PC-9 (cell line): ENCODE measurements around the gene SLCO4A1. TPM values are rescaled to one million over a fixed set of nuclear protein-coding genes. Genes with fewer than 3 reads are reported as not detected.
A peak's percentile ranks its signal among the peaks of the same experiment; 100 is the strongest.

Experiments used
- BruUV-seq: library from RNA; stranded (reverse); fragments of 400-500 nt; replicated peaks from 2 replicates; lab custom pipeline; 2021; lab: Mats Ljungman, UMichigan
- CTCF ChIA-PET: fragments of 300-600 bp; sonication (Branson Sonifier 250); formaldehyde crosslinking; loops from one replicate; lab custom pipeline; 2022; ENCODE audit warnings: antibody characterized with exemption; lab: Charles Lee
- POLR2A ChIA-PET: fragments of 300-600 bp; sonication (Branson Sonifier 250); formaldehyde crosslinking; loops from one replicate; lab custom pipeline; 2022; ENCODE audit warnings: antibody characterized with exemption; ENCODE audit not compliant: unreplicated experiment; lab: Charles Lee
- DNase-seq, 2 experiments: peaks; one replicate each; pipeline versions ENCODE4 v3.0.0 to v3.0.0-alpha.2; 2015 to 2022; ENCODE audit warnings: mixed read lengths in 1 of 2
- H2AFZ ChIP-seq: fragments of 200-600 bp; sonication (generic); 2 replicates; pipeline ENCODE4 v1.8.1; 2017; ENCODE audit warnings: antibody characterized with exemption
- H3F3A ChIP-seq: fragments of 200-600 bp; sonication (generic); 2 replicates; pipeline ENCODE4 v1.8.1; 2017; ENCODE audit warnings: antibody characterized with exemption, mild to moderate bottlenecking, low read depth; ENCODE audit not compliant: insufficient read depth
- H3K27ac ChIP-seq: fragments of 200-600 bp; sonication (generic); 2 replicates; pipeline ENCODE4 v1.6.1; 2016; ENCODE audit warnings: mixed run types
- H3K27me3 ChIP-seq: fragments of 200-600 bp; sonication (generic); 2 replicates; pipeline ENCODE4 v1.6.1; 2016; ENCODE audit warnings: low read depth, mixed run types; ENCODE audit not compliant: insufficient read depth
- H3K36me3 ChIP-seq: fragments of 200-600 bp; sonication (generic); 2 replicates; pipeline ENCODE4 v1.6.1; 2016; ENCODE audit warnings: low read depth, mixed run types
- H3K4me1 ChIP-seq: fragments of 200-600 bp; sonication (generic); replicated peaks from 2 replicates; pipeline ENCODE4 v1.6.1; 2016; ENCODE audit warnings: mixed run types; ENCODE audit not compliant: insufficient read depth
- H3K4me2 ChIP-seq: fragments of 200-600 bp; sonication (generic); 2 replicates; pipeline ENCODE4 v1.6.1; 2017; ENCODE audit warnings: mixed run types
- H3K4me3 ChIP-seq: fragments of 200-600 bp; sonication (generic); 2 replicates; pipeline ENCODE4 v1.6.1; 2016; ENCODE audit warnings: mixed run types
- H3K79me2 ChIP-seq: fragments of 200-600 bp; sonication (generic); 2 replicates; pipeline ENCODE4 v1.6.1; 2017; ENCODE audit warnings: low read depth, mixed run types
- H3K9me2 ChIP-seq: fragments of 200-600 bp; sonication (generic); 2 replicates; pipeline ENCODE4 v1.8.1; 2017; ENCODE audit warnings: mild to moderate bottlenecking; ENCODE audit not compliant: insufficient read depth
- H3K9me3 ChIP-seq: fragments of 200-600 bp; sonication (generic); 2 replicates; pipeline ENCODE4 v1.8.1; 2016; ENCODE audit warnings: low read depth; ENCODE audit not compliant: insufficient read depth
- H4K20me1 ChIP-seq: fragments of 200-600 bp; sonication (generic); 2 replicates; pipeline ENCODE4 v1.8.1; 2017; ENCODE audit not compliant: insufficient read depth
- EZH2 ChIP-seq: fragments of 200-600 bp; sonication (generic); IDR thresholded peaks from 2 replicates; pipeline ENCODE4 v1.8.0; 2017; ENCODE audit warnings: antibody characterized with exemption, low read depth
- intact Hi-C: fragments of 100-400 bp; cut with micrococcal nuclease; formaldehyde crosslinking; loops from one replicate; pipeline ENCODE4 v1.10.0; 2022; ENCODE audit not compliant: unreplicated experiment
- total RNA-seq: library from RNA; stranded (reverse); gene quantifications from 2 replicates; pipeline ENCODE4 v1.2.3, GENCODE V29; 2021
- TF ChIP-seq, protein P1 (sequence below): fragments of 200-600 bp; sonication (generic); conservative IDR thresholded peaks from 2 replicates; pipeline ENCODE4 v1.6.1; 2017; ENCODE audit warnings: mixed run types, antibody characterized with exemption, mild to moderate bottlenecking, moderate library complexity

SLCO4A1 gene
- total RNA-seq, 1 experiment from 2014 or later: 19.3 TPM

DNA sequence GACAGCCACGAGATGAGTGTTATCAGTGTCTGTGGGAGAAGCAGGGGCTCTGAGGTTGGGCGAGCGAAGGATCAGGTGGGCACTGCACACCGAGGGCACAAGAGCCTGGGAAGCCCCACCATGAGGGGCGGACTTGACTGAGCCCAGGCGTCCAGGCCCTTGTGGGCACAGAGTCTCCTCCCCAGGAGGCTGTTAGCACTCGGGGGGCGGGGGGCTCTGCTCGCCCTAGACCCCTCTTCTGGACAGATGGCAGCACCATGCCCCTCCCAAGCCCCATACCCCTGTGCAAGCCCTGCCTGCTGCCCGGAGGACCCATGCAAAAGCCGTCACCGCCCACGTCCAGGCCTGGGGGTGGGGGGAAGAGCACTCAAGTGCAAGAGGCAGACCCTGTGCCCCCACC, 21.7 kb upstream of the SLCO4A1 start:
- H4K20me1 ChIP-seq: no peaks in the 10 kb centered on the region
- peaks cover 65% of the 10 kb centered on the region for H3F3A ChIP-seq
- TF ChIP-seq, protein P1, sequence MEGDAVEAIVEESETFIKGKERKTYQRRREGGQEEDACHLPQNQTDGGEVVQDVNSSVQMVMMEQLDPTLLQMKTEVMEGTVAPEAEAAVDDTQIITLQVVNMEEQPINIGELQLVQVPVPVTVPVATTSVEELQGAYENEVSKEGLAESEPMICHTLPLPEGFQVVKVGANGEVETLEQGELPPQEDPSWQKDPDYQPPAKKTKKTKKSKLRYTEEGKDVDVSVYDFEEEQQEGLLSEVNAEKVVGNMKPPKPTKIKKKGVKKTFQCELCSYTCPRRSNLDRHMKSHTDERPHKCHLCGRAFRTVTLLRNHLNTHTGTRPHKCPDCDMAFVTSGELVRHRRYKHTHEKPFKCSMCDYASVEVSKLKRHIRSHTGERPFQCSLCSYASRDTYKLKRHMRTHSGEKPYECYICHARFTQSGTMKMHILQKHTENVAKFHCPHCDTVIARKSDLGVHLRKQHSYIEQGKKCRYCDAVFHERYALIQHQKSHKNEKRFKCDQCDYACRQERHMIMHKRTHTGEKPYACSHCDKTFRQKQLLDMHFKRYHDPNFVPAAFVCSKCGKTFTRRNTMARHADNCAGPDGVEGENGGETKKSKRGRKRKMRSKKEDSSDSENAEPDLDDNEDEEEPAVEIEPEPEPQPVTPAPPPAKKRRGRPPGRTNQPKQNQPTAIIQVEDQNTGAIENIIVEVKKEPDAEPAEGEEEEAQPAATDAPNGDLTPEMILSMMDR: no peak
- no peak for TF ChIP-seq EZH2
- ChIA-PET CTCF (interaction anchor here (0.6 kb wide), 1 partner anchor 235 kb away, joined by 3 read pairs; no protein-coding TSS in a partner anchor), POLR2A (no interaction called here)
- H2AFZ ChIP-seq: no peak overlapping the region
- H3K4me2 ChIP-seq: peak overlapping the region; percentile 77
- no peak overlapping the region for H3K27ac ChIP-seq
- DNase-seq: no peak
- H3K4me3 ChIP-seq: peak overlapping the region; percentile 47; the same call in 1 of the 2 replicates
- H3K79me2 ChIP-seq: peaks cover 28% of the 10 kb centered on the region
- H3K9me3 ChIP-seq: no peaks in the 10 kb centered on the region
- intact Hi-C loops: loop anchor here (5.0 kb wide), 6 partner anchors 187 to 318 kb away; partner anchors contain the start of genes ADRM1, CABLES2, DIDO1 and RBBP8NL
- H3K27me3 ChIP-seq: no peaks in the 10 kb centered on the region
- H3K9me2 ChIP-seq: no peaks in the 10 kb centered on the region
- no TSS peak for BruUV-seq
- peaks cover 74% of the 10 kb centered on the region for H3K4me1 ChIP-seq
- H3K36me3 ChIP-seq: no peaks in the 10 kb centered on the region

DNA sequence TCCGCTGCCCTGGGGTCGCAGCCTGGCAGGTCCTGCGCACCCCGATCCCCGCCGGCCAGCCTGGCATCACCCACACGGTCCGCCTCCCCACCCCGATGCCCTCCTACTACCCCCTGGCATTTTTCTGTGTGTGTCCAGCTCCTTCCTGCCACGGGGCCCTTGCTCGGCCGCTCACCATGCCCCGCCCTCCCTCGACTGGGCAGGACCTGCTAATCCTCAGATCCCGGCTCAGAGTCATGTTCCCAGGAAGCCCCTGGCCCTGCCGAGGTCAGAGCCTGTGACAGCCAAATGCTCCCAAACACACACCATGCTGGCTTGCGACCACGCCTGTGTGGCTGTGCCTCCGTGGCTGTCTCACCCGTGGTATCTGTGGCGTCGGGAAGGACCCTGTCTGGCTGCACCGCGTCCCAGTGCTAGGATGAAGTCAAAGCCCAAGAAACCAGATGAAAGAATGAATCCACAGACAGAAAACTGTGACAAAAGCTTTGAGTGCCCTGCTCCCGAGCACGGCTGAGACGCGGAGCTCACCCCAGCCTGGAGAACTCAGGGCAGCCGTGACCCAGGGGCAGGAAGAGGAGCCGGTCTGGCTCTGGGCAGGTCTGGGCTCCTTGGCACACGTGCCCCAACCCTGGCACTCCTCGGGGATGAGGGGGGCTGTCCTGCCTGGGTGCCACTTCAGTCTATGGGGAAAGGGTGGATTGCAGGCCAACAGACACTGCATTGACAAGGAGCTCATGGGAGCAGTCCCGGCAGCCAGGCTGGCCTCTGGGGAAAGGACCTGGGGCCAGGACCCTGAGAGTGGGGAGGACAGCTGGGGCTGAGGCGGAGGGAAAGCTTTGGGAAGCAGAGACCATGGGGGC, 20.8 kb upstream of the SLCO4A1 start:
- no TSS peak for BruUV-seq
- Histone ChIP-seq H3K4me3 (peak overlapping the region; percentile 80), H3K27me3 (no peaks in the 10 kb centered on the region), H3K79me2 (peaks cover 28% of the 10 kb centered on the region), H4K20me1 (no peaks in the 10 kb centered on the region), H2AFZ (no peak overlapping the region), H3K36me3 (no peaks in the 10 kb centered on the region), H3F3A (peaks cover 65% of the 10 kb centered on the region), H3K9me2 (no peaks in the 10 kb centered on the region), H3K27ac (peak overlapping the region; percentile 99), H3K4me1 (peaks cover 80% of the 10 kb centered on the region), H3K9me3 (no peaks in the 10 kb centered on the region), H3K4me2 (peak overlapping the region; percentile 89)
- no peak for TF ChIP-seq EZH2
- TF ChIP-seq, protein P1: no peak
- ChIA-PET POLR2A (interaction anchor here (0.6 to 0.8 kb wide), 2 partner anchors 173 to 1601 kb away, joined by 3 read pairs; no protein-coding TSS in a partner anchor), CTCF (interaction anchor here (0.6 kb wide), 3 partner anchors 11 to 236 kb away, joined by 3 to 4 read pairs (median 3); no protein-coding TSS in a partner anchor)
- peak; percentile 62 to 68 for DNase-seq
- intact Hi-C loops: loop anchor here (2.0 to 5.0 kb wide), 7 partner anchors 45 to 319 kb away; partner anchors contain the start of genes ADRM1, CABLES2, DIDO1 and RBBP8NL

DNA sequence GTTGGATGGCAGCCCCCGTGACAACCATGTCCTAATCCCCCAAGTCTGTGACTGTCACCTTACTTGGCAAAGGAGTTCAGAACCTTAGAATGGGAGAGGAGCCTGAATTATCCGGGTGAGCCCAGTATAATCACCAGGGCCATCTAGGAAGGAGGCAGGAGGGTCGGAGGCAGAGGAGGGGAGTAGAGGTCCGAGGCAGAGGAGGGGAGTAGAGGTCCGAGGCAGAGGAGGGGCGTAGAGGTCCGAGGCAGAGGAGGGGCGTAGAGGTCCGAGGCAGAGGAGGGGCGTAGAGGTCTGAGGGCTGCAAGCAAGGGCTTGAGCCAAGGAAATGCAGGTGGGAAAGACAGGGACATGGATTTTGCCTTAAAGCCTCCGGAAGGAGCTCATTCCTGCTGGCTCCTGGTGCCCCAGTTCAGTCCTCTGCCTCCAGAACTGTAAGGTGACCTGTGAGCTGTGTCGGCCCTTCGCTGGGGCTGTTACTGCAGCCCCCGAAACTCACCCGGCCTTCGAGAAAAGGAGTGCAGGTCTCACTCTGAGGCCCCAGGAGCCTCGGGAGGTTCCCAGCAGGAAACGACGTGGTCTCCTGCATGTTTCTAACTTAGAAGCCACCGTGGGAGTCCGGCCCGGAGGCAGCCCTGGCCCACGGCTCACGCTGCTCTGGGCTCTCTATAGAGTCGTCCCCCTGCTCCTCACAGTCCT, 20.0 kb upstream of the SLCO4A1 start:
- TF ChIP-seq EZH2: no peak
- TF ChIP-seq, protein P1: no peak
- ChIA-PET POLR2A (interaction anchor here (0.5 kb wide), 1 partner anchor 114 kb away, joined by 28 read pairs; no protein-coding TSS in a partner anchor), CTCF (interaction anchor here (0.6 kb wide), 1 partner anchor 197 kb away, joined by 3 read pairs; no protein-coding TSS in a partner anchor)
- peak overlapping the region; percentile 89 for H3K4me2 ChIP-seq
- no TSS peak for BruUV-seq
- no peaks in the 10 kb centered on the region for H3K9me3 ChIP-seq
- DNase-seq: no peak
- H3K27me3 ChIP-seq: no peaks in the 10 kb centered on the region
- H3K27ac ChIP-seq: peak overlapping the region; percentile 99
- peak overlapping the region; percentile 3; the same call in 1 of the 2 replicates for H2AFZ ChIP-seq
- peaks cover 62% of the 10 kb centered on the region for H3F3A ChIP-seq
- peaks cover 80% of the 10 kb centered on the region for H3K4me1 ChIP-seq
- H3K9me2 ChIP-seq: no peaks in the 10 kb centered on the region
- no peaks in the 10 kb centered on the region for H3K36me3 ChIP-seq
- no peaks in the 10 kb centered on the region for H4K20me1 ChIP-seq
- intact Hi-C loops: loop anchor here (2.0 to 5.0 kb wide), 7 partner anchors 44 to 320 kb away; partner anchors contain the start of genes ADRM1, CABLES2, DIDO1 and RBBP8NL
- peak overlapping the region; percentile 80 for H3K4me3 ChIP-seq
- peaks cover 28% of the 10 kb centered on the region for H3K79me2 ChIP-seq
